ENCODE measurements around the gene TRIM38. TPM values are rescaled to one million over a fixed set of nuclear protein-coding genes. Genes with fewer than 3 reads are reported as not detected.
"Not testable (repeated sequence)": the region's sequence is repeated elsewhere in the genome, so short reads cannot be mapped to it uniquely, and the experiment has no call there.

Gene TRIM38
- total RNA-seq, 1 donor from 2014 or later, result 15.8 TPM

GRCh38 chr6:25944688-25945574 lies 17.7 kb upstream of the TRIM38 start:
- H3K27me3 Mint-ChIP-seq (ENCODE audit: low read depth), result no peaks in the 10 kb centered on the region
- H3K9me3 Mint-ChIP-seq, result peaks cover 12% of the 10 kb centered on the region
- no peak overlapping the region for H3K27ac Mint-ChIP-seq
- H3K4me1 Mint-ChIP-seq, result no peaks in the 10 kb centered on the region
- no peaks in the 10 kb centered on the region for H3K36me3 Mint-ChIP-seq
- TF ChIP-seq, protein P1, sequence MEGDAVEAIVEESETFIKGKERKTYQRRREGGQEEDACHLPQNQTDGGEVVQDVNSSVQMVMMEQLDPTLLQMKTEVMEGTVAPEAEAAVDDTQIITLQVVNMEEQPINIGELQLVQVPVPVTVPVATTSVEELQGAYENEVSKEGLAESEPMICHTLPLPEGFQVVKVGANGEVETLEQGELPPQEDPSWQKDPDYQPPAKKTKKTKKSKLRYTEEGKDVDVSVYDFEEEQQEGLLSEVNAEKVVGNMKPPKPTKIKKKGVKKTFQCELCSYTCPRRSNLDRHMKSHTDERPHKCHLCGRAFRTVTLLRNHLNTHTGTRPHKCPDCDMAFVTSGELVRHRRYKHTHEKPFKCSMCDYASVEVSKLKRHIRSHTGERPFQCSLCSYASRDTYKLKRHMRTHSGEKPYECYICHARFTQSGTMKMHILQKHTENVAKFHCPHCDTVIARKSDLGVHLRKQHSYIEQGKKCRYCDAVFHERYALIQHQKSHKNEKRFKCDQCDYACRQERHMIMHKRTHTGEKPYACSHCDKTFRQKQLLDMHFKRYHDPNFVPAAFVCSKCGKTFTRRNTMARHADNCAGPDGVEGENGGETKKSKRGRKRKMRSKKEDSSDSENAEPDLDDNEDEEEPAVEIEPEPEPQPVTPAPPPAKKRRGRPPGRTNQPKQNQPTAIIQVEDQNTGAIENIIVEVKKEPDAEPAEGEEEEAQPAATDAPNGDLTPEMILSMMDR (IDR thresholded peaks at IDR 0.05; ENCODE audit: unreplicated experiment), result no peak
- DNase-seq (ENCODE audit: low spot score in 2 of 2, unreplicated experiment in 2 of 2), result no peak
- no peak overlapping the region for H3K4me3 Mint-ChIP-seq

DNA sequence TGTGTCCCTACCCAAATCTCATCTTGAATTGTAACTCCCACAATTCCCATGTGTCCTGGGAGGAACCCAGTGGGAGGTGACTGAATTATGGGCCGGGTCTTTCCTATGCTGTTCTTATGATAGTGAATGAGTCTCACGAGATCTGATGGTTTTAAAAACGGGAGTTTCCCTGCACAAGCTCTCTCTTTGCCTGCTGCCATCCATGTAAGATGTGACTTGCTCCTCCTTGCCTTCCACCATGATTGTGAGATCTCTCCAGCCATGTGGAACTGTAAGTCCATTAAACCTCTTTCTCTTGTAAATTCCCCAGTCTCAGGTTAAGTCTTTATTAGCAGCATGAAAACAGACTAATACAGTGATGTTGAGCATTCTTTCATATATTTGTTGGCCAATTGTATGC lies 16.9 kb upstream of the TRIM38 start:
- H3K4me1 Mint-ChIP-seq; H3K36me3 Mint-ChIP-seq; H3K4me3 Mint-ChIP-seq; H3K27me3 Mint-ChIP-seq (ENCODE audit: low read depth); H3K27ac Mint-ChIP-seq; DNase-seq (ENCODE audit: low spot score in 2 of 2, unreplicated experiment in 2 of 2): not testable (repeated sequence)
- H3K9me3 Mint-ChIP-seq, result peaks cover 17% of the 10 kb centered on the region

DNA sequence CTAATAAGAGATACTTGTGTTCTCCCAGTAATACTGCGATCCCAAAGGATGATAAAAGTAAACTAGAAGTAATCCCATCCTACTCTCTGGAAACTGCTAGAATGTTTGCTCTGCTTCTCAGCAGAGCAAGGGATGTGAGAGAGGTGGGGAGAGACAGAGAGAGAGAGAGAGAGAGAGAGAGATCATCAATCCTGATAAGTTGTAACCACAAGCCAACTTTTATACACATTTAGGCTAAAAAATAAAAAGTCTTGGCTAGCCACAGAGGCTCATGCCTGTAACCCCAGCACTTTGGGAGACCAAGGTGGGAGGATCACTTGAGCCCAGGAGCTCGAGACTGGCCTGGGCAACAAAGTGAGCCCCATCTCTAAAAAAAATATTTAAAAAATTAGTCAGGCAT lies 16.0 kb upstream of the TRIM38 start:
- Mint-ChIP-seq H3K9me3 (peaks cover 17% of the 10 kb centered on the region), H3K4me1 (no peaks in the 10 kb centered on the region), H3K36me3 (no peaks in the 10 kb centered on the region), H3K4me3 (no peak overlapping the region), H3K27me3 (ENCODE audit: low read depth) (no peaks in the 10 kb centered on the region), H3K27ac (no peak overlapping the region)
- TF ChIP-seq, protein P1 (IDR thresholded peaks at IDR 0.05; ENCODE audit: unreplicated experiment), result no peak
- no peak for DNase-seq (ENCODE audit: low spot score in 2 of 2, unreplicated experiment in 2 of 2)

- H3K4me3 Mint-ChIP-seq; H3K4me1 Mint-ChIP-seq; H3K27ac Mint-ChIP-seq; DNase-seq (ENCODE audit: low spot score in 2 of 2, unreplicated experiment in 2 of 2); H3K36me3 Mint-ChIP-seq; H3K27me3 Mint-ChIP-seq (ENCODE audit: low read depth): not testable (repeated sequence)
- H3K9me3 Mint-ChIP-seq, result peaks cover 17% of the 10 kb centered on the region
Measured at GRCh38 chr6:25947492-25947891, 15.1 kb upstream of the TRIM38 start.

- no peak for DNase-seq (ENCODE audit: low spot score in 2 of 2, unreplicated experiment in 2 of 2)
- H3K9me3 Mint-ChIP-seq, result peaks cover 17% of the 10 kb centered on the region
- H3K4me1 Mint-ChIP-seq, result no peaks in the 10 kb centered on the region
- no peak overlapping the region for H3K27ac Mint-ChIP-seq
- H3K4me3 Mint-ChIP-seq, result no peak overlapping the region
- H3K36me3 Mint-ChIP-seq, result no peaks in the 10 kb centered on the region
- H3K27me3 Mint-ChIP-seq (ENCODE audit: low read depth), result no peaks in the 10 kb centered on the region
- TF ChIP-seq, protein P1 (IDR thresholded peaks at IDR 0.05; ENCODE audit: unreplicated experiment), result no peak
Measured at GRCh38 chr6:25949695-25950094, 12.9 kb upstream of the TRIM38 start.

- no peaks in the 10 kb centered on the region for H3K27me3 Mint-ChIP-seq (ENCODE audit: low read depth)
- no peak overlapping the region for H3K27ac Mint-ChIP-seq
Measured at GRCh38 chr6:25950297-25950696, 12.3 kb upstream of the TRIM38 start.

More at GRCh38 chr6:25950297-25950696, 12.3 kb upstream of the TRIM38 start:
- TF ChIP-seq, protein P1 (IDR thresholded peaks at IDR 0.05; ENCODE audit: unreplicated experiment), result no peak
- Mint-ChIP-seq H3K9me3 (peaks cover 16% of the 10 kb centered on the region), H3K36me3 (no peaks in the 10 kb centered on the region), H3K4me1 (no peaks in the 10 kb centered on the region), H3K4me3 (no peak overlapping the region)
- no peak for DNase-seq (ENCODE audit: low spot score in 2 of 2, unreplicated experiment in 2 of 2)
